SK-N-SH treated with all-trans-retinoic acid at 6 μM for 48 hours (cell line): ENCODE data around the gene TTC27.

ENCODE experiments used
- ATAC-seq: fragments of 200-7000 bp; cut with Tn5 transposase; 3 replicates; pipeline ENCODE4 v1.9.1; 2020; ENCODE audit warnings: mild to moderate bottlenecking, moderate library complexity
- ARNTL ChIP-seq: fragments of 450-650 bp; formaldehyde crosslinking; IDR thresholded peaks from 2 replicates; pipeline ENCODE4 v1.5.0; 2020; ENCODE audit warnings: low read depth, mild to moderate bottlenecking, moderate library complexity, borderline replicate concordance
- BACH2 ChIP-seq: fragments of 250-450 bp; sonication (Bioruptor Pico); IDR thresholded peaks from 2 replicates; pipeline ENCODE4 v1.9.0; 2021; ENCODE audit warnings: mild to moderate bottlenecking, borderline replicate concordance
- CREB5 ChIP-seq: fragments of 250-450 bp; sonication (Bioruptor Pico); IDR thresholded peaks from 2 replicates; pipeline ENCODE4 v1.5.1; 2020; ENCODE audit warnings: low read depth, mild to moderate bottlenecking, moderate library complexity
- CSDC2 ChIP-seq: fragments of 250-450 bp; sonication (Bioruptor Pico); IDR thresholded peaks from 2 replicates; pipeline ENCODE4 v1.5.0; 2020; ENCODE audit warnings: mild to moderate bottlenecking, moderate library complexity
- CSRNP3 ChIP-seq: fragments of 250-450 bp; sonication (Bioruptor Pico); IDR thresholded peaks from 2 replicates; pipeline ENCODE4 v1.5.1; 2021; ENCODE audit warnings: mild to moderate bottlenecking, moderate library complexity
- ESRRG ChIP-seq: fragments of 250-450 bp; sonication (Bioruptor Pico); IDR thresholded peaks from 2 replicates; pipeline ENCODE4 v1.6.1; 2021; ENCODE audit warnings: mild to moderate bottlenecking
- ISL1 ChIP-seq: fragments of 250-450 bp; sonication (Bioruptor Pico); IDR thresholded peaks from 2 replicates; pipeline ENCODE4 v2.1.2; 2022; ENCODE audit warnings: mild to moderate bottlenecking, moderate library complexity
- OSR1 ChIP-seq: fragments of 250-450 bp; sonication (Bioruptor Pico); IDR thresholded peaks from 2 replicates; pipeline ENCODE4 v1.8.0; 2022; ENCODE audit warnings: moderate library complexity, mild to moderate bottlenecking, inconsistent platforms
- PATZ1 ChIP-seq: fragments of 250-450 bp; sonication (Bioruptor Pico); IDR thresholded peaks from 2 replicates; pipeline ENCODE4 v1.8.0; 2020; ENCODE audit warnings: mild to moderate bottlenecking, moderate library complexity, borderline replicate concordance
- PPARA ChIP-seq: fragments of 250-450 bp; sonication (Bioruptor Pico); IDR thresholded peaks from 2 replicates; pipeline ENCODE4 v1.5.0; 2020; ENCODE audit warnings: mild to moderate bottlenecking, borderline replicate concordance
- RARB ChIP-seq: fragments of 250-450 bp; sonication (Bioruptor Pico); IDR thresholded peaks from 2 replicates; pipeline ENCODE4 v1.8.0; 2021; ENCODE audit warnings: mild to moderate bottlenecking, moderate library complexity
- SNAI2 ChIP-seq: fragments of 250-450 bp; sonication (Bioruptor Pico); IDR thresholded peaks from 2 replicates; pipeline ENCODE4 v1.5.0; 2020; ENCODE audit warnings: mild to moderate bottlenecking, moderate library complexity
- TCF4 ChIP-seq: fragments of 250-450 bp; sonication (Bioruptor Pico); IDR thresholded peaks from 2 replicates; pipeline ENCODE4 v1.8.0; 2021; ENCODE audit warnings: mild to moderate bottlenecking, moderate library complexity, borderline replicate concordance
- TOX ChIP-seq: fragments of 250-450 bp; sonication (Bioruptor Pico); IDR thresholded peaks from 2 replicates; pipeline ENCODE4 v1.8.0; 2021; ENCODE audit warnings: mild to moderate bottlenecking, moderate library complexity, borderline replicate concordance
- TSHZ2 ChIP-seq: fragments of 250-450 bp; sonication (Bioruptor Pico); IDR thresholded peaks from 2 replicates; pipeline ENCODE4 v1.5.0; 2020; ENCODE audit warnings: mild to moderate bottlenecking, moderate library complexity
- ZFP3 ChIP-seq: fragments of 250-450 bp; sonication (Bioruptor Pico); IDR thresholded peaks from 2 replicates; pipeline ENCODE4 v1.5.0; 2020; ENCODE audit warnings: mild to moderate bottlenecking, moderate library complexity
- ZFP30 ChIP-seq: fragments of 450-650 bp; formaldehyde crosslinking; IDR thresholded peaks from 2 replicates; pipeline ENCODE4 v1.5.0; 2022; ENCODE audit warnings: mild to moderate bottlenecking, moderate library complexity
- ZNF565 ChIP-seq: fragments of 450-650 bp; formaldehyde crosslinking; conservative IDR thresholded peaks from 2 replicates; pipeline ENCODE4 v1.5.0; 2020; ENCODE audit warnings: low read depth, mild to moderate bottlenecking, moderate library complexity
- ZNF70 ChIP-seq: fragments of 450-650 bp; formaldehyde crosslinking; IDR thresholded peaks from 2 replicates; pipeline ENCODE4 v1.5.0; 2020; ENCODE audit warnings: mild to moderate bottlenecking, moderate library complexity
- TF ChIP-seq, protein P1 (sequence below): fragments of 250-450 bp; sonication (Bioruptor Pico); IDR thresholded peaks from 2 replicates; pipeline ENCODE4 v1.8.0; 2021; ENCODE audit warnings: low read depth, mild to moderate bottlenecking, moderate library complexity, borderline replicate concordance

Gene TTC27

DNA sequence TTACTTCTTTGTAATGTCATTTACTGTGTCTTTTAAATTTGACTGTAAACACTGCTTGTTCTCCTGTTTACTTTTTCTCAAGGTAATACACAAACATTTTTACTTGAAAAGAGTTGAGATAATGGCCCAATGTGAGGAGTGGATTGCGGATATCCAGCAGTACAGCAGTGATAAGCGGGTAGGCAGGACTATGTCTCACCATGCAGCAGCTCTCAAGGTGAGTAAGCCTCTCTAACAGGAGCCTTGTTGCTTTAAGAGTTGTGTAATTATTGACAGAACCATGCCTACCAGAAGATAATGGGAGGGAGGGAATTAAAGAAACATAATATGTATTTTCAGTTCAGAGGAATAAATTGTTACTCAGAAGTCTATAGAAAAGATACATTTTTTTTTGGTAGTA, 16.5 kb upstream of the TTC27 start:
- TF ChIP-seq CSRNP3 (CRISPR knock-in tag), result no peak
- no peak for TF ChIP-seq CREB5 (CRISPR knock-in tag)
- TF ChIP-seq SNAI2 (CRISPR knock-in tag), result no peak
- no peak for TF ChIP-seq ESRRG
- TF ChIP-seq PATZ1, result no peak
- no peak for TF ChIP-seq ISL1 (CRISPR knock-in tag)
- no peak for TF ChIP-seq TOX (CRISPR knock-in tag)
- TF ChIP-seq, protein P1, sequence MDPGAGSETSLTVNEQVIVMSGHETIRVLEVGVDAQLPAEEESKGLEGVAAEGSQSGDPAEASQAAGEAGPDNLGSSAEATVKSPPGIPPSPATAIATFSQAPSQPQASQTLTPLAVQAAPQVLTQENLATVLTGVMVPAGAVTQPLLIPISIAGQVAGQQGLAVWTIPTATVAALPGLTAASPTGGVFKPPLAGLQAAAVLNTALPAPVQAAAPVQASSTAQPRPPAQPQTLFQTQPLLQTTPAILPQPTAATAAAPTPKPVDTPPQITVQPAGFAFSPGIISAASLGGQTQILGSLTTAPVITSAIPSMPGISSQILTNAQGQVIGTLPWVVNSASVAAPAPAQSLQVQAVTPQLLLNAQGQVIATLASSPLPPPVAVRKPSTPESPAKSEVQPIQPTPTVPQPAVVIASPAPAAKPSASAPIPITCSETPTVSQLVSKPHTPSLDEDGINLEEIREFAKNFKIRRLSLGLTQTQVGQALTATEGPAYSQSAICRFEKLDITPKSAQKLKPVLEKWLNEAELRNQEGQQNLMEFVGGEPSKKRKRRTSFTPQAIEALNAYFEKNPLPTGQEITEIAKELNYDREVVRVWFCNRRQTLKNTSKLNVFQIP (CRISPR knock-in tag), result no peak
- TF ChIP-seq TSHZ2 (CRISPR knock-in tag), result no peak
- TF ChIP-seq OSR1 (CRISPR knock-in tag), result no peak
- no peak for TF ChIP-seq TCF4 (CRISPR knock-in tag)
- no peak for TF ChIP-seq CSDC2 (CRISPR knock-in tag)
- no peak for TF ChIP-seq ARNTL
- TF ChIP-seq BACH2, result no peak
- TF ChIP-seq RARB (CRISPR knock-in tag), result no peak
- ATAC-seq, result no peak

GRCh38 chr2:32611771-32612170, 16.1 kb upstream of the TTC27 start:
- TF ChIP-seq PATZ1, result no peak
- no peak for TF ChIP-seq SNAI2 (CRISPR knock-in tag)
- TF ChIP-seq ZNF565 (CRISPR knock-in tag), result no peak
- no peak for TF ChIP-seq ISL1 (CRISPR knock-in tag)
- TF ChIP-seq, protein P1 (CRISPR knock-in tag), result no peak
- no peak for ATAC-seq

DNA sequence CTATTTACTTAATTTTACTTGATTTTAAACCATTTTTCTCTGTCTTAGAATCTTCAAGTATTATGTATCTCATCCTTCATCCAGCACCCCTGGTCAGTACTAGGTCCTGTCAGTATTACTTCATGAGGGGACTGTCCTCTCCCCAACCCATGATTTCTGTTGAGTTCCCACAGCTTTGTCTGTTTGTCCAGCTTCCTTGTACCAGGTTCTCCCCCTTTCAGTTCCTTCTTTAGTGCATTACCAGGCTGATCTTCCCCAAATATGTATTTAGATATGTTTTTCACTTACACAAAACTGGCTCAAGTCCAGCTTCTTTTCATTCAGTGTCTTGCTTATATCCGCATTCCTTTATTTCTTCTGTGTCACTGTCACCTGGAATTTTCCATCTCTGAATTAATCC, 13.8 kb upstream of the TTC27 start:
- TF ChIP-seq ZFP30 (CRISPR knock-in tag), result no peak
- TF ChIP-seq ZFP3, result no peak
- no peak for TF ChIP-seq PPARA (CRISPR knock-in tag)
- no peak for TF ChIP-seq CREB5 (CRISPR knock-in tag)
- TF ChIP-seq ZNF70, result no peak
- no peak for TF ChIP-seq ARNTL
- TF ChIP-seq ZNF565 (CRISPR knock-in tag), result no peak
- no peak for TF ChIP-seq CSDC2 (CRISPR knock-in tag)
- no peak for TF ChIP-seq TSHZ2 (CRISPR knock-in tag)
- ATAC-seq, result no peak
